HepG2 (cell line): Measurements from ENCODE around the gene SUCLG2. TPM values are rescaled to one million over a fixed set of nuclear protein-coding genes. Genes with fewer than 3 reads are reported as not detected.

ENCODE experiments used
- ATAC-seq: fragments of 200-7000 bp; cut with Tn5 transposase; 3 replicates; pipeline ENCODE4 v1.9.1; 2020; ENCODE audit warnings: mild to moderate bottlenecking, moderate library complexity
- BruUV-seq: library from RNA; stranded (reverse); fragments of 400-500 nt; replicated peaks from 2 replicates; lab custom pipeline; 2021; lab: Mats Ljungman, UMichigan
- CTCF ChIA-PET: fragments of 300-600 bp; formaldehyde crosslinking; extraction: SDS; loops from one replicate; lab custom pipeline; 2021; ENCODE audit warnings: low total read pairs, inconsistent platforms, low intra/inter-chr PET ratio; lab: Yijun Ruan, JAX
- POLR2A ChIA-PET: fragments of 350-600 bp; sonication (Branson Sonifier 250); formaldehyde crosslinking; loops from one replicate; lab custom pipeline; 2020; ENCODE audit warnings: antibody characterized with exemption, inconsistent platforms; lab: Yijun Ruan, JAX
- DNase-seq: peaks from one replicate; pipeline ENCODE4 v3.0.0-alpha.2; 2015; ENCODE audit warnings: low spot score
- FAIRE-seq: peaks from 3 replicates; lab custom pipeline; 2011; peaks lifted over from hg19 to GRCh38; lab: Jason Lieb, UNC
- H2AFZ ChIP-seq: one replicate; pipeline ENCODE4 v1.6.1; 2011; ENCODE audit warnings: low read length, inconsistent platforms
- H3K27ac ChIP-seq: fragments of 300-600 bp; 3 replicates; pipeline ENCODE4 v1.8.0; 2011; ENCODE audit warnings: mixed run types, mild to moderate bottlenecking, mixed read lengths, low read length, inconsistent platforms; ENCODE audit not compliant: insufficient read depth; ENCODE audit errors: extremely low read length
- H3K27me3 ChIP-seq, 2 experiments: fragments of 200-600 bp in 1 of 2; 2 replicates in 1 of 2; 3 replicates in 1 of 2; pipeline versions ENCODE4 v1.6.0 to v1.8.0; 2011; ENCODE audit warnings: low read length in 2 of 2, mild to moderate bottlenecking in 2 of 2, moderate library complexity in 2 of 2, inconsistent platforms in 1 of 2; ENCODE audit not compliant: insufficient read depth in 2 of 2, control insufficient read depth in 1 of 2
- H3K36me3 ChIP-seq, 2 experiments: fragments of 200-600 bp in 1 of 2; replicated peaks in 1 of 2; 2 replicates in 1 of 2; 3 replicates in 1 of 2; pipeline versions ENCODE4 v1.5.1 to v1.8.0; 2011; ENCODE audit warnings: low read length in 2 of 2, inconsistent platforms in 1 of 2; ENCODE audit not compliant: insufficient read depth in 2 of 2, control insufficient read depth in 1 of 2
- H3K4me1 ChIP-seq: 2 replicates; pipeline ENCODE4 v1.5.1; 2012; ENCODE audit warnings: low read length, inconsistent platforms; ENCODE audit not compliant: insufficient read depth
- H3K4me2 ChIP-seq: 2 replicates; pipeline ENCODE4 v1.6.0; 2011; ENCODE audit warnings: low read depth, low read length, inconsistent platforms
- H3K4me3 ChIP-seq, 3 experiments: fragments of 200-600 bp in 1 of 3; sonication (generic), shearing (Covaris generic) in 1 of 3; replicated peaks in 1 of 3; 2 replicates each; pipeline ENCODE4 v1.5.1; 2011 to 2016; ENCODE audit warnings: low read length in 3 of 3, inconsistent platforms in 2 of 3, low read depth in 2 of 3, mild to moderate bottlenecking in 2 of 3, control low read depth in 1 of 3, mixed read lengths in 1 of 3; ENCODE audit not compliant: insufficient read depth in 1 of 3
- H3K79me2 ChIP-seq: one replicate; pipeline ENCODE4 v1.6.1; 2011; ENCODE audit warnings: low read length, inconsistent platforms; ENCODE audit not compliant: insufficient read depth
- H3K9ac ChIP-seq: 2 replicates; pipeline ENCODE4 v1.6.0; 2011; ENCODE audit warnings: mild to moderate bottlenecking, low read depth, low read length, inconsistent platforms; ENCODE audit not compliant: insufficient read depth
- H3K9me3 ChIP-seq: 2 replicates; pipeline ENCODE4 v1.5.1; 2012; ENCODE audit warnings: mild to moderate bottlenecking, low read length
- H4K20me1 ChIP-seq: 2 replicates; pipeline ENCODE4 v1.6.0; 2011; ENCODE audit warnings: inconsistent platforms, mild to moderate bottlenecking, low read length, moderate library complexity; ENCODE audit not compliant: insufficient read depth
- CEBPG ChIP-seq: IDR thresholded peaks from 2 replicates; pipeline ENCODE4 v1.6.1; 2016
- HNRNPK ChIP-seq: fragments of 200-400 bp; formaldehyde crosslinking; IDR thresholded peaks from 2 replicates; pipeline ENCODE4 v1.6.1; 2018; ENCODE audit warnings: low read length, low read depth, moderate library complexity, mild to moderate bottlenecking; ENCODE audit not compliant: poor library complexity, severe bottlenecking
- JUNB ChIP-seq: sonication (generic); formaldehyde crosslinking; IDR thresholded peaks from 2 replicates; pipeline ENCODE4 v1.8.0; 2022; ENCODE audit warnings: missing genetic modification reagents, mild to moderate bottlenecking, borderline replicate concordance
- KAT8 ChIP-seq: IDR thresholded peaks from 2 replicates; pipeline ENCODE4 v1.6.1; 2016; ENCODE audit warnings: missing genetic modification reagents, missing compliant biosample characterization
- KLF11 ChIP-seq: IDR thresholded peaks from 2 replicates; pipeline ENCODE4 v1.6.1; 2016; ENCODE audit warnings: missing compliant biosample characterization
- NFKB2 ChIP-seq: sonication (generic); formaldehyde crosslinking; IDR thresholded peaks from 2 replicates; pipeline ENCODE4 v1.4.0; 2020; ENCODE audit warnings: missing genetic modification reagents, borderline replicate concordance
- TAF15 ChIP-seq: fragments of 200-400 bp; formaldehyde crosslinking; IDR thresholded peaks from one replicate; pipeline ENCODE4 v1.6.1; 2018; ENCODE audit warnings: mild to moderate bottlenecking, low read depth, low read length; ENCODE audit not compliant: poor library complexity, severe bottlenecking
- WIZ ChIP-seq: sonication (generic); formaldehyde crosslinking; IDR thresholded peaks from 2 replicates; pipeline ENCODE4 v1.5.1; 2020; ENCODE audit warnings: mild to moderate bottlenecking, missing genetic modification reagents
- ZNF335 ChIP-seq: sonication (generic); formaldehyde crosslinking; IDR thresholded peaks from 2 replicates; pipeline ENCODE4 v1.4.0; 2020; ENCODE audit warnings: missing genetic modification reagents
- ZNF354B ChIP-seq: sonication (generic); formaldehyde crosslinking; IDR thresholded peaks from 2 replicates; pipeline ENCODE4 v1.8.0; 2022; ENCODE audit warnings: mild to moderate bottlenecking, missing genetic modification reagents
- ZNF749 ChIP-seq: sonication (generic); formaldehyde crosslinking; IDR thresholded peaks from 2 replicates; pipeline ENCODE4 v1.8.0; 2022; ENCODE audit warnings: mild to moderate bottlenecking, missing genetic modification reagents, moderate library complexity, borderline replicate concordance
- WGBS: methylation state at CpG from one replicate; pipeline ENCODE4 v1.1.6; 2017; ENCODE audit warnings: low lambda C conversion rate; 5-methylcytosine and 5-hydroxymethylcytosine counted together
- in situ Hi-C: cut with HindIII; loops from 2 replicates; pipeline ENCODE4 v1.10.0; 2017; ENCODE audit warnings: low pct_unique_long_range_greater_than_20kb; ENCODE audit not compliant: extremely low pct_ligation_motif_present
- intact Hi-C: fragments of 100-400 bp; cut with micrococcal nuclease; formaldehyde crosslinking; loops from one replicate; pipeline ENCODE4 v1.10.0; 2022; ENCODE audit not compliant: unreplicated experiment
- polyA plus RNA-seq, 8 experiments: library from polyadenylated mRNA; depleted of rRNA in 3 of 8; stranded (reverse) in 7 of 8; unstranded in 1 of 8; fragments of >200 nt; fragmentation: Illumina TruSeq in 4 of 8; extraction: Trizol in 4 of 8; gene quantifications; 2 replicates each; pipeline versions ENCODE4 v1.2.1 to v1.2.3, GENCODE V29; 2011 to 2016; ENCODE audit warnings: low read depth in 4 of 8, missing spikeins in 1 of 8, mixed read lengths in 1 of 8; ENCODE audit not compliant: insufficient read depth in 1 of 8
- total RNA-seq, 5 experiments: library from RNA; depleted of rRNA; stranded (reverse); fragments of >200 nt; fragmentation: Illumina TruSeq; extraction: Trizol; gene quantifications; 2 replicates each; pipeline ENCODE4 v1.2.3, GENCODE V29; 2016; ENCODE audit warnings: low read depth in 1 of 5
- TF ChIP-seq, protein P1 (sequence below), 2 experiments: sonication (generic) in 1 of 2; formaldehyde crosslinking in 1 of 2; IDR thresholded peaks; 2 replicates each; pipeline versions ENCODE4 v1.4.0 to v1.6.1; 2018 to 2020; ENCODE audit warnings: missing genetic modification reagents in 2 of 2, borderline replicate concordance in 1 of 2, low read depth in 1 of 2, mild to moderate bottlenecking in 1 of 2, missing biosample characterization in 1 of 2
- TF ChIP-seq, protein P2 (sequence below): sonication (generic); IDR thresholded peaks from 2 replicates; pipeline ENCODE4 v1.6.1; 2016; ENCODE audit warnings: low read depth, borderline replicate concordance

Gene SUCLG2
- total and polyA plus RNA-seq, 2 of the 13 experiments (the other 11 are each of a cell fraction or from before 2014, with no cell fraction given): 21.4 to 64.9 TPM

DNA sequence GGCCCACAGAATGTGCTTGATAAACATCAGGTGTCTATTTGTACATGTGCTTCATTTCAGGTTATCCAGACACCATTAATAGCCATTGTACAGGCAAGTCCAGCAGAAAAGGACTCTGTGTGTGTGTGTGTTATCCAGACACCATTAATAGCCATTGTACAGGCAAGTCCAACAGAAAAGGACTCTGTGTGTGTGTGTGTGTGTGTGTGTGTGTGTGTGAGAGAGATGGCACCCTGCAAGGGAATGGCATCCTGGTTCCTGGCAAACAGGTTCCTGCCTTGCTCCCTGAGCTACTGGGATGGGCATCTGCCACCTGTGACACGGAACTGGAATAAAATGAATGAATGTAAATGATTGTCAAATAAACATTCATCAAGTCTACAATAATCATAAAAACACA, 11.7 kb downstream of the SUCLG2 start:
- H3K9me3 ChIP-seq: no peaks in the 10 kb centered on the region
- POLR2A ChIA-PET: no interaction called here
- H3K36me3 ChIP-seq: peaks cover 0 to 6% of the 10 kb centered on the region in 2 experiments; a peak in 1 of 5 replicates
- no peak for TF ChIP-seq CEBPG (CRISPR knock-in tag)
- no peak for TF ChIP-seq ZNF354B (CRISPR knock-in tag)
- TF ChIP-seq, protein P1, sequence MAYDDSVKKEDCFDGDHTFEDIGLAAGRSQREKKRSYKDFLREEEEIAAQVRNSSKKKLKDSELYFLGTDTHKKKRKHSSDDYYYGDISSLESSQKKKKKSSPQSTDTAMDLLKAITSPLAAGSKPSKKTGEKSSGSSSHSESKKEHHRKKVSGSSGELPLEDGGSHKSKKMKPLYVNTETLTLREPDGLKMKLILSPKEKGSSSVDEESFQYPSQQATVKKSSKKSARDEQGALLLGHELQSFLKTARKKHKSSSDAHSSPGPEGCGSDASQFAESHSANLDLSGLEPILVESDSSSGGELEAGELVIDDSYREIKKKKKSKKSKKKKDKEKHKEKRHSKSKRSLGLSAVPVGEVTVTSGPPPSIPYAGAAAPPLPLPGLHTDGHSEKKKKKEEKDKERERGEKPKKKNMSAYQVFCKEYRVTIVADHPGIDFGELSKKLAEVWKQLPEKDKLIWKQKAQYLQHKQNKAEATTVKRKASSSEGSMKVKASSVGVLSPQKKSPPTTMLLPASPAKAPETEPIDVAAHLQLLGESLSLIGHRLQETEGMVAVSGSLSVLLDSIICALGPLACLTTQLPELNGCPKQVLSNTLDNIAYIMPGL (CRISPR knock-in tag; IDR thresholded peaks at IDR 0.05; ENCODE audit: borderline replicate concordance in 1 of 2, low read depth in 1 of 2): no peak
- TF ChIP-seq, protein P2, sequence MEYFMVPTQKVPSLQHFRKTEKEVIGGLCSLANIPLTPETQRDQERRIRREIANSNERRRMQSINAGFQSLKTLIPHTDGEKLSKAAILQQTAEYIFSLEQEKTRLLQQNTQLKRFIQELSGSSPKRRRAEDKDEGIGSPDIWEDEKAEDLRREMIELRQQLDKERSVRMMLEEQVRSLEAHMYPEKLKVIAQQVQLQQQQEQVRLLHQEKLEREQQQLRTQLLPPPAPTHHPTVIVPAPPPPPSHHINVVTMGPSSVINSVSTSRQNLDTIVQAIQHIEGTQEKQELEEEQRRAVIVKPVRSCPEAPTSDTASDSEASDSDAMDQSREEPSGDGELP: no peak
- no peak for TF ChIP-seq ZNF335 (CRISPR knock-in tag)
- TF ChIP-seq TAF15: no peak
- TF ChIP-seq WIZ (CRISPR knock-in tag): no peak
- TF ChIP-seq KAT8: no peak
- TF ChIP-seq KLF11 (CRISPR knock-in tag): no peak
- no peak for TF ChIP-seq ZNF749 (CRISPR knock-in tag)
- TF ChIP-seq JUNB (CRISPR knock-in tag): no peak
- TF ChIP-seq NFKB2 (CRISPR knock-in tag): no peak
- TF ChIP-seq HNRNPK: no peak
- intact Hi-C loops (no loop called here), in situ Hi-C loops (no loop called here)
- BruUV-seq: no TSS peak
- peaks cover 33% of the 10 kb centered on the region for H3K4me1 ChIP-seq
- ATAC-seq (no peak), FAIRE-seq (no peak), DNase-seq (no peak)
- no peaks in the 10 kb centered on the region for H4K20me1 ChIP-seq
- peaks cover 21% of the 10 kb centered on the region for H3K79me2 ChIP-seq
- no peak overlapping the region for H3K27ac ChIP-seq
- no peak overlapping the region for H3K4me3 ChIP-seq
- 100% methylated on average over 1 of the region's 1 CpG for WGBS
- H3K9ac ChIP-seq: no peak overlapping the region
- H3K4me2 ChIP-seq: no peak overlapping the region
- CTCF ChIA-PET: no interaction called here
- H3K27me3 ChIP-seq: no peaks in the 10 kb centered on the region
- no peak overlapping the region for H2AFZ ChIP-seq
